Pancreas (tissue), 10 donors: ENCODE measurements around the gene RAVER1. TPM values are rescaled to one million over a fixed set of nuclear protein-coding genes. Genes with fewer than 3 reads are reported as not detected.

Experiments used
- ATAC-seq, 4 donors: fragments of 200-7000 bp; cut with Tn5 transposase; one replicate each; pipeline versions ENCODE4 v1.8.0 to v1.9.1; 2020; ENCODE audit warnings: mild to moderate bottlenecking in 4 of 4, moderate library complexity in 4 of 4
- DNase-seq, 6 donors: peaks; one replicate each; pipeline ENCODE4 v3.0.0-alpha.2; 2020
- FAIRE-seq: peaks from 2 replicates; lab custom pipeline; 2012; peaks lifted over from hg19 to GRCh38; lab: Jason Lieb, UNC
- H3K27ac ChIP-seq, 4 donors: fragments of 200-600 bp; sonication (generic); 1 replicate in 3 of 4; 2 replicates in 1 of 4; pipeline versions ENCODE4 v1.5.0 to v1.8.0; 2020
- H3K27me3 ChIP-seq, 4 donors: fragments of 200-600 bp; one replicate each; pipeline ENCODE4 v1.8.0; 2021
- H3K36me3 ChIP-seq, 3 donors: fragments of 200-600 bp; sonication (generic) in 1 of 3; one replicate each; pipeline versions ENCODE4 v1.5.0 to v1.8.0; 2020 to 2021
- H3K4me1 ChIP-seq, 3 donors: fragments of 200-600 bp; one replicate each; pipeline ENCODE4 v1.8.0; 2021
- H3K4me3 ChIP-seq, 4 donors: fragments of 200-600 bp; sonication (generic) in 2 of 4; one replicate each; pipeline versions ENCODE4 v1.5.0 to v1.8.0; 2020 to 2021
- H3K9me3 ChIP-seq, 4 donors: fragments of 200-600 bp; one replicate each; pipeline ENCODE4 v1.8.0; 2021
- CTCF ChIP-seq, 4 donors: fragments of 200-600 bp; sonication (generic) in 3 of 4; IDR thresholded peaks; one replicate each; pipeline versions ENCODE4 v1.5.0 to v1.8.0; 2021; ENCODE audit warnings: antibody characterized with exemption in 4 of 4
- WGBS, 2 donors: extraction: QIAGEN DNeasy Blood & Tissue Kit; methylation state at CpG; one replicate each; pipeline ENCODE4 v1.1.7; 2013; 5-methylcytosine and 5-hydroxymethylcytosine counted together
- intact Hi-C, 3 donors: fragments of 100-400 bp; cut with DNase I; formaldehyde crosslinking; loops; one replicate each; pipeline versions ENCODE4 v1.11.1 to v1.14.2; 2022
- polyA plus RNA-seq, 2 donors: library from polyadenylated mRNA; stranded (reverse); fragments of 200-250 nt; gene quantifications; one replicate each; pipeline ENCODE4 v1.2.3, GENCODE V29; 2013
- total RNA-seq, 6 donors: library from RNA; stranded (reverse); fragmentation: NEBNext Ultra II Directional in 4 of 6; extraction: Animal tissue kit (Norgen Biotek cat#: 25700) in 4 of 6; gene quantifications; one replicate each; pipeline versions ENCODE4 v1.2.1 to v1.2.4, GENCODE V29; 2021 to 2023
- donor health status: healthy with polysubstance abuse.
- donor health status: DM: no; HTN: no; CAD: no; lungs with moderate emphysema.
- donor health status: DM: no; HTN: no; CAD: no.
- donor health status: control.
- donor health status: control.
- donor health status: Bipolar disorder and iron deficiency.
- donor health status: DM: yes; HTN: yes; CAD: no.
- donor health status: DM: no; HTN: no; CAD: no.
- donor health status: DM: no; HTN: no; CAD: no.
- donor health status: DM: yes; HTN: yes; CAD: no.

RAVER1 gene
- total and polyA plus RNA-seq, 8 donors: 6.0 to 17.3 (median 11.5) TPM

GRCh38 chr19:10321874-10322835 lies 11.2 kb downstream of the RAVER1 start:
- intact Hi-C loops: no loop called here
- Histone ChIP-seq H3K27ac (no peak overlapping the region), H3K36me3 (peaks cover 0 to 44% (median 11%) of the 10 kb centered on the region in 3 donors), H3K4me3 (no peak overlapping the region), H3K27me3 (no peaks in the 10 kb centered on the region), H3K4me1 (no peaks in the 10 kb centered on the region), H3K9me3 (no peaks in the 10 kb centered on the region)
- ATAC-seq (no peak), DNase-seq (no peak), FAIRE-seq (no peak)
- WGBS, 2 donors: 95 to 96% methylated on average over 19 of the region's 19 CpGs
- TF ChIP-seq CTCF (IDR thresholded peaks at IDR 0.05): no peak

GRCh38 chr19:10321417-10321797 lies 11.9 kb downstream of the RAVER1 start:
- intact Hi-C loops: no loop called here
- Histone ChIP-seq H3K27me3 (no peaks in the 10 kb centered on the region), H3K27ac (no peak overlapping the region), H3K4me3 (no peak overlapping the region), H3K36me3 (peaks cover 0 to 44% (median 10%) of the 10 kb centered on the region in 3 donors), H3K4me1 (peaks cover 0 to under 1% (median 0%) of the 10 kb centered on the region in 3 donors), H3K9me3 (no peaks in the 10 kb centered on the region)
- no peak for ATAC-seq
- TF ChIP-seq CTCF (IDR thresholded peaks at IDR 0.05): no peak
- FAIRE-seq: no peak
- no peak for DNase-seq
- 87 to 89% methylated on average over 11 of the region's 11 CpGs for WGBS, 2 donors

DNA sequence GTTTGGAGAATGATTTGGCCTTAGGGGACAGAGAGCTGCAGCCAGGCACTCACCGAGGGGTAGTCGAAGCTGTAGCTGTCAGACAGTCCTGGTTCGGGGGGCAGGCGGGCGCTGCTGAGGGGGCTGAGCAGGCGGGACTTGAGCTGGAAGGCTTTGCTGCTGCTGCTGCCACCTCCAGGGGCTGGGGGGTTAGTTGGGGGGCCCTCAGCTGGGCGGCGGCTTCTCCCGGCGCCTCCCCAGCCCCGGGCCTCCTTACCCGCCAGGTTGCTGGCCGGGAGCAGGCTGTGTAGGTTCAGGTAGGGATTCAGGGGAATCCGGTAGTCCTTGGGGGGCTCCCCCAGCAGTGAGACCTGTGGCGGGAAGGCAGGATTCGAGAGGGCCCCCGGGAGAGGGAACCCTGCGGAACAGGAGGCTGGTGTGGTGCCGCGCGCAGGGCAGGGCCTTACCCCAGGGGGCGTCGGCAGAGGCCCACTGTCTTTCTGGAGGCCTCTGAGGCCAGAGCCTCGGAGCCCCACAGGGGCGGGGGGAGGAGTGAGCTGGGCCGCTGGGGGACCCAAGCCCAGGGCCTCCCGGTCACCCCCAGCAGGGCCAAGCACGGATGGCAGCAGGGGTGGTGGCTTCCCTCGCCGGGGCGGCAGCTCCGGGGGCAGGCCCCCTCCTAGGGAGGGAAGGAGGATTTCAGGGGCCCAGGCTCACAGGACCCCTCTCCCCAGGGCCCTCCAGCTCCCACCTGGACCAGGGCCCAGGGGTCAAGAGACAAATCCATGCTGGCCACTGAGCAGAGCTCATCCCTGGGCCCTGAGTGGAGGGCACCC lies 12.5 kb downstream of the RAVER1 start:
- no peak for ATAC-seq
- no peaks in the 10 kb centered on the region for H3K9me3 ChIP-seq
- H3K27ac ChIP-seq: no peak overlapping the region
- no peak for TF ChIP-seq CTCF (IDR thresholded peaks at IDR 0.05)
- H3K27me3 ChIP-seq: no peaks in the 10 kb centered on the region
- H3K4me1 ChIP-seq: peaks cover 0 to 4% (median 4%) of the 10 kb centered on the region in 3 donors
- intact Hi-C loops: no loop called here
- FAIRE-seq: no peak
- H3K4me3 ChIP-seq: no peak overlapping the region
- WGBS, 2 donors: 92 to 94% methylated on average over 25 to 32 of the region's 32 CpGs
- DNase-seq: peak in 1 of 6 donors; percentile 74
- H3K36me3 ChIP-seq: peaks cover 0 to 43% (median 10%) of the 10 kb centered on the region in 3 donors

DNA sequence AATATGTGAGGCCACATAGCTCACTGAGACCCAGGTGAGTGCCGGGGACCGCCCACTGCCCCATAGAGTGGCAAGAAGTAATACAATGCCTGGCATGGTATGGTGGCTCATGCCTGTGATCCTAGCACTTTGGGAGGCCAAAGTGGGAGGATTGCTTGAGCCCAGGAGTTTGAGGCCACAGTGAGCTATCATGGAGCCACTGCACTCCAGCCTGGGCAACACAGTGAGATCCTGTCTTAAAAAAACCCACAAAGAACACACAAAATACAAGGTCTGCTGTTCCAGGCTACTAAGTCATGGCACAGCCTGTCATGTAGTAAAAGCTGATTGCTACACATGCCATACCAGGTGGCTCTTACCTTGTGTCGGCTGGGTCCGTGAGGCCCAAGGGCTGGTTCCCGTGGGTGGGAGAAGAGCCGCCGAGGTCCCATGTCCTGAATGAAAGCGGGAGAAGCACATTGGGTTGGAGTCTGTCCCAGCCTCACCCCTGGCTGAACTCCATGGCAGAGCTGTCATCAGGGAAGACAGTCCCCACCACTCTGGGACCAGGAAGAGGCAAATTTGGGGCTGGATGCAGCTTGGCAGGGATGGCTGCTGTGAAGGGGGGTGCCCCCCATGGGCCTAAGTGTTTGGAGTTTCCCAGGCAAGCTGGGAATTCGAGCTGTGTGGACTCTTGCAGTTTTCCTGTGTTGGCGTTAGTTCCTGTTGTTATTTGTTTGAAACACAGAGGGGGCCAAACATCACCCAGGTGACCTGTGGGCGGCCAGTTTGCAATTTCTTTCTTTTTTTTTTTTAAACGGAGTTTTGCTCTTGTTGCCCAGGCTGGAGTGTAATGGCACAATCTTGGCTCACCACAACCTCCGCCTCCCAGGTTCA lies 14.3 kb downstream of the RAVER1 start:
- no peak for TF ChIP-seq CTCF (IDR thresholded peaks at IDR 0.05)
- Histone ChIP-seq H3K4me1 (peaks cover 0 to 9% (median 4%) of the 10 kb centered on the region in 3 donors), H3K27ac (no peak overlapping the region), H3K4me3 (no peak overlapping the region), H3K27me3 (no peaks in the 10 kb centered on the region), H3K36me3 (peaks cover 0 to 36% (median 10%) of the 10 kb centered on the region in 3 donors), H3K9me3 (no peaks in the 10 kb centered on the region)
- intact Hi-C loops: no loop called here
- WGBS, 2 donors: 90 to 91% methylated on average over 13 of the region's 13 CpGs
- DNase-seq (no peak), ATAC-seq (no peak), FAIRE-seq (no peak)
